Suprapubic skin (tissue), 4 donors: ENCODE results near the gene EPHB1.

Experiments used
- CTCF ChIP-seq, 2 donors: fragments of 200-600 bp in 1 of 2; fragments of 450-650 bp in 1 of 2; sonication (generic) in 1 of 2; IDR thresholded peaks; one replicate each; pipeline ENCODE4 v1.5.1; 2016 to 2019; ENCODE audit warnings: antibody characterized with exemption in 2 of 2, mild to moderate bottlenecking in 1 of 2, moderate library complexity in 1 of 2
- EP300 ChIP-seq: sonication (generic); formaldehyde crosslinking; IDR thresholded peaks from one replicate; pipeline ENCODE4 v1.6.1; 2017; ENCODE audit warnings: antibody characterized with exemption
- POLR2A ChIP-seq, 2 donors: fragments of 450-650 bp; IDR thresholded peaks; one replicate each; pipeline ENCODE4 v1.6.1; 2017; ENCODE audit warnings: antibody characterized with exemption in 2 of 2, mild to moderate bottlenecking in 2 of 2, moderate library complexity in 2 of 2
- POLR2AphosphoS5 ChIP-seq, 3 donors: sonication (generic); formaldehyde crosslinking; IDR thresholded peaks; one replicate each; pipeline ENCODE4 v1.6.1; 2017; ENCODE audit warnings: antibody characterized with exemption in 3 of 3

GRCh38 chr3:135135445-135135844 is 340.4 kb downstream of the EPHB1 start:
- TF ChIP-seq POLR2AphosphoS5 (IDR thresholded peaks at IDR 0.05): no peak
- TF ChIP-seq CTCF (IDR thresholded peaks at IDR 0.05): no peak
- TF ChIP-seq POLR2A (IDR thresholded peaks at IDR 0.05): no peak
- no peak for TF ChIP-seq EP300
